Stimulated activated CD4-positive, alpha-beta T cell treated with anti-CD3 and anti-CD28 coated beads, Interleukin-4, amount 100 ng/mL, for 4 hours (primary cell): ENCODE measurements around the gene ANTXR2.

Source experiments
- DNase-seq, 2 experiments: peaks; one replicate each; pipeline ENCODE4 v3.0.0-alpha.2; 2020

ANTXR2 gene

GRCh38 chr4:80065601-80066000, 7.4 kb downstream of the ANTXR2 start:
- DNase-seq = no peak

- no peak for DNase-seq
Observed at GRCh38 chr4:80062527-80062926, 10.5 kb downstream of the ANTXR2 start.

GRCh38 chr4:80060804-80061203, 12.2 kb downstream of the ANTXR2 start:
- no peak for DNase-seq

- DNase-seq = peak in 1 of 2 experiments; percentile 11
Observed at GRCh38 chr4:80058740-80059139, 14.3 kb downstream of the ANTXR2 start.

GRCh38 chr4:80054375-80054774, 18.7 kb downstream of the ANTXR2 start:
- DNase-seq = no peak

GRCh38 chr4:80053140-80053910, 19.7 kb downstream of the ANTXR2 start:
- no peak for DNase-seq

- DNase-seq = no peak
Observed at GRCh38 chr4:80049813-80050534, 23.1 kb downstream of the ANTXR2 start.

GRCh38 chr4:80049402-80049801, 23.6 kb downstream of the ANTXR2 start:
- DNase-seq = no peak

- no peak for DNase-seq
Observed at GRCh38 chr4:80045786-80046185, 27.2 kb downstream of the ANTXR2 start.

GRCh38 chr4:80043541-80043940, 29.5 kb downstream of the ANTXR2 start:
- no peak for DNase-seq

GRCh38 chr4:80042821-80043220, 30.2 kb downstream of the ANTXR2 start:
- DNase-seq = no peak

- DNase-seq = no peak
Observed at GRCh38 chr4:80037864-80038263, 35.2 kb downstream of the ANTXR2 start.

- DNase-seq = no peak
Observed at GRCh38 chr4:80036949-80037685, 35.9 kb downstream of the ANTXR2 start.

GRCh38 chr4:80036306-80036705, 36.7 kb downstream of the ANTXR2 start:
- no peak for DNase-seq

GRCh38 chr4:80035336-80035735, 37.7 kb downstream of the ANTXR2 start:
- no peak for DNase-seq

- no peak for DNase-seq
Observed at GRCh38 chr4:80033581-80033980, 39.4 kb downstream of the ANTXR2 start.

- no peak for DNase-seq
Observed at GRCh38 chr4:80029364-80029763, 43.7 kb downstream of the ANTXR2 start.

- no peak for DNase-seq
Observed at GRCh38 chr4:80027611-80028010, 45.4 kb downstream of the ANTXR2 start.

GRCh38 chr4:80026100-80026499, 46.9 kb downstream of the ANTXR2 start:
- DNase-seq = no peak

GRCh38 chr4:80024335-80024734, 48.7 kb downstream of the ANTXR2 start:
- DNase-seq = no peak

- DNase-seq = no peak
Observed at GRCh38 chr4:80022282-80022681, 50.7 kb downstream of the ANTXR2 start.

GRCh38 chr4:80017125-80017854, 55.7 kb downstream of the ANTXR2 start:
- DNase-seq = no peak

GRCh38 chr4:80016506-80016905, 56.5 kb downstream of the ANTXR2 start:
- no peak for DNase-seq
